Measurements from ENCODE around the gene FNDC3A. TPM values are rescaled to one million over a fixed set of nuclear protein-coding genes. Genes with fewer than 3 reads are reported as not detected.
"Not testable (repeated sequence)": the region's sequence is repeated elsewhere in the genome, so short reads cannot be mapped to it uniquely, and the experiment has no call there.

FNDC3A gene
- total and polyA plus RNA-seq, 9 of the 15 experiments (the other 6 are each of a cell fraction or from before 2014, with no cell fraction given): 4.1 to 22.0 (median 13.5) TPM

DNA sequence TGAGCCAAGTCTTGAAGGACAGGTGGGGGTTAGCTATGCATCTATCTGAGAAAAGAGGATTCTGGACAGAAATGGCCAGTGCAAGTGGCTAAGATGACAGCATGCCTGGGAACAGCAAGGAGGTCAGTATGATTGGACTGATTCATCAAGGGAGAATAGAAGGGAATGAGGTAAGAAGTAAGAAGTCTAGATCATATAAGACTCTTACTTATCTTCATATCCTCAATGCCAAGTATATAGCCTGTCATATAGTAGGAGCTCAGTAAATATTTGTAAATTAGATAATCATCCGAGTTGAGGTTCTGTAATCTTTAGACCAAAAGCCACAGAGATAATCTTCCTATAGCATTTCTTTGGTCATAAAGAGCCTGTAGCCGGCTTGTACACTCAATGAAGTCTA, 141.2 kb downstream of the FNDC3A start:
- no peak overlapping the region for H3K4me2 ChIP-seq (ENCODE audit: insufficient read depth, low read length)
- FAIRE-seq (no peak), DNase-seq (ENCODE audit: extremely low read depth in 1 of 4, low spot score in 3 of 4) (no peak), ATAC-seq (no peak)
- no peaks in the 10 kb centered on the region for H3K79me2 ChIP-seq (ENCODE audit: control insufficient read depth, insufficient read depth, low read length)
- H3K9ac ChIP-seq (ENCODE audit: insufficient read depth in 1 of 2, low read depth in 2 of 2, low read length in 2 of 2): no peak overlapping the region
- 68% methylated on average over 2 of the region's 2 CpGs for WGBS (ENCODE audit: insufficient coverage, low coverage, missing lambda C conversion rate)
- H2AFZ ChIP-seq (ENCODE audit: low read depth, low read length): no peak overlapping the region
- H3K4me1 ChIP-seq (replicated peaks in 1 of 2; ENCODE audit: control insufficient read depth in 2 of 2, insufficient read depth in 2 of 2, low read length in 2 of 2): no peaks in the 10 kb centered on the region
- no peaks in the 10 kb centered on the region for H3K9me1 ChIP-seq (ENCODE audit: control insufficient read depth, insufficient read depth, low read length)
- TF ChIP-seq MYNN (IDR thresholded peaks at IDR 0.05) (no peak), MYNN (CRISPR knock-in tag; IDR thresholded peaks at IDR 0.05) (no peak)
- intact Hi-C loops (cut with micrococcal nuclease): no loop called here
- in situ Hi-C loops (cut with MboI): no loop called here
- no peak overlapping the region for H3K27ac ChIP-seq (ENCODE audit: extremely low read depth, low read depth, low read length)
- no peaks in the 10 kb centered on the region for H3K9me3 ChIP-seq (replicated peaks; ENCODE audit: control insufficient read depth, insufficient read depth, low read depth, low read length)
- ChIA-PET POLR2A (no interaction called here), CTCF (ENCODE audit: low intra/inter-chr PET ratio) (no interaction called here)
- no peak overlapping the region for H3K4me3 ChIP-seq
- peaks cover 17% of the 10 kb centered on the region; the same call in 1 of the 3 replicates for H3K36me3 ChIP-seq (ENCODE audit: control insufficient read depth, insufficient read depth, low read length)
- BruUV-seq (replicated peaks): no TSS peak
- no peaks in the 10 kb centered on the region for H3K27me3 ChIP-seq (ENCODE audit: control insufficient read depth in 2 of 2, insufficient read depth in 2 of 2, low read length in 2 of 2)
- no peaks in the 10 kb centered on the region for H4K20me1 ChIP-seq (replicated peaks; ENCODE audit: control insufficient read depth, insufficient read depth, low read length)

DNA sequence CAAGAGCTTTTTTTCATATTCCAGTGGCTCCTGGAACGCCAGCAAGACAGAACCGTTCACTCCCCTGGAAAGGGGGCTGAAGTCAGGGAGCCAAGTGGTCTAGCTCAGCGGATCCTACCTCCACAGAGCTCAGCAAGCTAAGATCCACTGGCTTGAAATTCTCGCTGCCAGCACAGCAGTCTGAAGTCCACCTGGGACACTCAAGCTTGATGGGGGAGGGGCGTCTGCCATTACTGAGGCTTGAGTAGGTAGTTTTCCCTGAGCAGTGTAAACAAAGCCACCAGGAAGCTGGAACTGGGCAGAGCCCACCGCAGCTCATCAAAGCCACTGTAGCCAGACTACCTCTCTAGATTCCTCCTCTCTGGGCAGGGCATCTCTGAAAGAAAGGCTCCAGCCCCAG, 142.7 kb downstream of the FNDC3A start:
- H3K9me3 ChIP-seq (replicated peaks; ENCODE audit: control insufficient read depth, insufficient read depth, low read depth, low read length); H3K4me3 ChIP-seq; BruUV-seq (replicated peaks); H3K9me1 ChIP-seq (ENCODE audit: control insufficient read depth, insufficient read depth, low read length); FAIRE-seq; CTCF ChIA-PET (ENCODE audit: low intra/inter-chr PET ratio); DNase-seq (ENCODE audit: extremely low read depth in 1 of 4, low spot score in 3 of 4); H3K4me1 ChIP-seq (replicated peaks in 1 of 2; ENCODE audit: control insufficient read depth in 2 of 2, insufficient read depth in 2 of 2, low read length in 2 of 2); H3K9ac ChIP-seq (ENCODE audit: insufficient read depth in 1 of 2, low read depth in 2 of 2, low read length in 2 of 2); ATAC-seq; intact Hi-C loops (cut with micrococcal nuclease); H3K27me3 ChIP-seq (ENCODE audit: control insufficient read depth in 2 of 2, insufficient read depth in 2 of 2, low read length in 2 of 2); in situ Hi-C loops (cut with MboI); H4K20me1 ChIP-seq (replicated peaks; ENCODE audit: control insufficient read depth, insufficient read depth, low read length); H3K4me2 ChIP-seq (ENCODE audit: insufficient read depth, low read length); H3K79me2 ChIP-seq (ENCODE audit: control insufficient read depth, insufficient read depth, low read length); H2AFZ ChIP-seq (ENCODE audit: low read depth, low read length); H3K27ac ChIP-seq (ENCODE audit: extremely low read depth, low read depth, low read length): not testable (repeated sequence)
- peaks cover 17% of the 10 kb centered on the region; the same call in 1 of the 3 replicates for H3K36me3 ChIP-seq (ENCODE audit: control insufficient read depth, insufficient read depth, low read length)
- 100% methylated on average over 3 of the region's 6 CpGs for WGBS (ENCODE audit: insufficient coverage, low coverage, missing lambda C conversion rate)
- POLR2A ChIA-PET: interaction anchor here (1.5 kb wide), 1 partner anchor 8 kb away, joined by 6 read pairs; no protein-coding TSS in a partner anchor
